HepG2 (cell line): Measurements from ENCODE around the gene ZBTB45. TPM values are rescaled to one million over a fixed set of nuclear protein-coding genes. Genes with fewer than 3 reads are reported as not detected.
A peak's percentile ranks its signal among the peaks of the same experiment; 100 is the strongest.

Source experiments
- FOXJ3 ChIP-seq: sonication (generic); formaldehyde crosslinking; IDR thresholded peaks from 2 replicates; pipeline ENCODE4 v1.4.0; 2020; ENCODE audit warnings: missing genetic modification reagents, mild to moderate bottlenecking, borderline replicate concordance
- FOXK1 ChIP-seq: sonication (generic); formaldehyde crosslinking; IDR thresholded peaks from 2 replicates; pipeline ENCODE4 v1.4.0; 2020; ENCODE audit warnings: low read depth, missing genetic modification reagents, borderline replicate concordance
- HDAC2 ChIP-seq: sonication (generic); formaldehyde crosslinking; IDR thresholded peaks from 2 replicates; pipeline ENCODE4 v1.4.0; 2020; ENCODE audit warnings: missing genetic modification reagents
- SUZ12 ChIP-seq: fragments of 150-350 bp; IDR thresholded peaks from 2 replicates; pipeline ENCODE4 v1.6.1; 2014; ENCODE audit warnings: low read depth, low read length
- ZNF607 ChIP-seq: sonication (generic); formaldehyde crosslinking; IDR thresholded peaks from 2 replicates; pipeline ENCODE4 v1.5.1; 2020; ENCODE audit warnings: missing genetic modification reagents, mild to moderate bottlenecking, borderline replicate concordance
- ZNF737 ChIP-seq: sonication (generic); formaldehyde crosslinking; IDR thresholded peaks from 2 replicates; pipeline ENCODE4 v1.5.0; 2020; ENCODE audit warnings: missing genetic modification reagents, mild to moderate bottlenecking, borderline replicate concordance
- ZSCAN21 ChIP-seq: sonication (generic); formaldehyde crosslinking; IDR thresholded peaks from 2 replicates; pipeline ENCODE4 v1.8.0; 2022; ENCODE audit warnings: mild to moderate bottlenecking, missing genetic modification reagents, moderate library complexity, borderline replicate concordance
- polyA plus RNA-seq, 8 experiments: library from polyadenylated mRNA; depleted of rRNA in 3 of 8; stranded (reverse) in 7 of 8; unstranded in 1 of 8; fragments of >200 nt; fragmentation: Illumina TruSeq in 4 of 8; extraction: Trizol in 4 of 8; gene quantifications; 2 replicates each; pipeline versions ENCODE4 v1.2.1 to v1.2.3, GENCODE V29; 2011 to 2016; ENCODE audit warnings: low read depth in 4 of 8, missing spikeins in 1 of 8, mixed read lengths in 1 of 8; ENCODE audit not compliant: insufficient read depth in 1 of 8
- total RNA-seq, 5 experiments: library from RNA; depleted of rRNA; stranded (reverse); fragments of >200 nt; fragmentation: Illumina TruSeq; extraction: Trizol; gene quantifications; 2 replicates each; pipeline ENCODE4 v1.2.3, GENCODE V29; 2016; ENCODE audit warnings: low read depth in 1 of 5
- TF ChIP-seq, protein P1 (sequence below): IDR thresholded peaks from 2 replicates; pipeline ENCODE4 v1.4.0; 2020; ENCODE audit warnings: mild to moderate bottlenecking, missing genetic modification reagents
- TF ChIP-seq, protein P2 (sequence below): sonication (generic); formaldehyde crosslinking; IDR thresholded peaks from one replicate; pipeline ENCODE4 v1.5.1; 2020; ENCODE audit warnings: mild to moderate bottlenecking, missing genetic modification reagents; ENCODE audit errors: not compliant biosample characterization
- TF ChIP-seq, protein P3 (sequence below): sonication (generic); formaldehyde crosslinking; IDR thresholded peaks from 2 replicates; pipeline ENCODE4 v1.5.0; 2020; ENCODE audit warnings: missing genetic modification reagents, mild to moderate bottlenecking, borderline replicate concordance
- TF ChIP-seq, protein P4 (sequence below): sonication (generic); formaldehyde crosslinking; IDR thresholded peaks from 2 replicates; pipeline ENCODE4 v1.4.0; 2020; ENCODE audit warnings: missing genetic modification reagents

Gene ZBTB45
- total and polyA plus RNA-seq, 2 of the 13 experiments (the other 11 are each of a cell fraction or from before 2014, with no cell fraction given): 3.0 to 3.7 TPM

GRCh38 chr19:58475714-58476497, 43.7 kb downstream of the ZBTB45 start, which contains the start of gene ZNF446 (continued):
- TF ChIP-seq, protein P1, sequence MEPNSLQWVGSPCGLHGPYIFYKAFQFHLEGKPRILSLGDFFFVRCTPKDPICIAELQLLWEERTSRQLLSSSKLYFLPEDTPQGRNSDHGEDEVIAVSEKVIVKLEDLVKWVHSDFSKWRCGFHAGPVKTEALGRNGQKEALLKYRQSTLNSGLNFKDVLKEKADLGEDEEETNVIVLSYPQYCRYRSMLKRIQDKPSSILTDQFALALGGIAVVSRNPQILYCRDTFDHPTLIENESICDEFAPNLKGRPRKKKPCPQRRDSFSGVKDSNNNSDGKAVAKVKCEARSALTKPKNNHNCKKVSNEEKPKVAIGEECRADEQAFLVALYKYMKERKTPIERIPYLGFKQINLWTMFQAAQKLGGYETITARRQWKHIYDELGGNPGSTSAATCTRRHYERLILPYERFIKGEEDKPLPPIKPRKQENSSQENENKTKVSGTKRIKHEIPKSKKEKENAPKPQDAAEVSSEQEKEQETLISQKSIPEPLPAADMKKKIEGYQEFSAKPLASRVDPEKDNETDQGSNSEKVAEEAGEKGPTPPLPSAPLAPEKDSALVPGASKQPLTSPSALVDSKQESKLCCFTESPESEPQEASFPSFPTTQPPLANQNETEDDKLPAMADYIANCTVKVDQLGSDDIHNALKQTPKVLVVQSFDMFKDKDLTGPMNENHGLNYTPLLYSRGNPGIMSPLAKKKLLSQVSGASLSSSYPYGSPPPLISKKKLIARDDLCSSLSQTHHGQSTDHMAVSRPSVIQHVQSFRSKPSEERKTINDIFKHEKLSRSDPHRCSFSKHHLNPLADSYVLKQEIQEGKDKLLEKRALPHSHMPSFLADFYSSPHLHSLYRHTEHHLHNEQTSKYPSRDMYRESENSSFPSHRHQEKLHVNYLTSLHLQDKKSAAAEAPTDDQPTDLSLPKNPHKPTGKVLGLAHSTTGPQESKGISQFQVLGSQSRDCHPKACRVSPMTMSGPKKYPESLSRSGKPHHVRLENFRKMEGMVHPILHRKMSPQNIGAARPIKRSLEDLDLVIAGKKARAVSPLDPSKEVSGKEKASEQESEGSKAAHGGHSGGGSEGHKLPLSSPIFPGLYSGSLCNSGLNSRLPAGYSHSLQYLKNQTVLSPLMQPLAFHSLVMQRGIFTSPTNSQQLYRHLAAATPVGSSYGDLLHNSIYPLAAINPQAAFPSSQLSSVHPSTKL (CRISPR knock-in tag): 0 out of 2 replicates have a peak, but pooled peaks have one; percentile 6
- TF ChIP-seq ZSCAN21 (CRISPR knock-in tag) (peak; percentile 54), ZNF607 (CRISPR knock-in tag) (no peak), FOXK1 (CRISPR knock-in tag) (peak; percentile 44; the same call in 1 of the 2 replicates), HDAC2 (CRISPR knock-in tag) (peak; percentile 36; the same call in 1 of the 2 replicates), SUZ12 (peak; percentile 49; the same call in 1 of the 2 replicates), FOXJ3 (CRISPR knock-in tag) (peak; percentile 70; the same call in 1 of the 2 replicates), ZNF737 (CRISPR knock-in tag) (peak; percentile 64; the same call in 1 of the 2 replicates)
- TF ChIP-seq, protein P2, sequence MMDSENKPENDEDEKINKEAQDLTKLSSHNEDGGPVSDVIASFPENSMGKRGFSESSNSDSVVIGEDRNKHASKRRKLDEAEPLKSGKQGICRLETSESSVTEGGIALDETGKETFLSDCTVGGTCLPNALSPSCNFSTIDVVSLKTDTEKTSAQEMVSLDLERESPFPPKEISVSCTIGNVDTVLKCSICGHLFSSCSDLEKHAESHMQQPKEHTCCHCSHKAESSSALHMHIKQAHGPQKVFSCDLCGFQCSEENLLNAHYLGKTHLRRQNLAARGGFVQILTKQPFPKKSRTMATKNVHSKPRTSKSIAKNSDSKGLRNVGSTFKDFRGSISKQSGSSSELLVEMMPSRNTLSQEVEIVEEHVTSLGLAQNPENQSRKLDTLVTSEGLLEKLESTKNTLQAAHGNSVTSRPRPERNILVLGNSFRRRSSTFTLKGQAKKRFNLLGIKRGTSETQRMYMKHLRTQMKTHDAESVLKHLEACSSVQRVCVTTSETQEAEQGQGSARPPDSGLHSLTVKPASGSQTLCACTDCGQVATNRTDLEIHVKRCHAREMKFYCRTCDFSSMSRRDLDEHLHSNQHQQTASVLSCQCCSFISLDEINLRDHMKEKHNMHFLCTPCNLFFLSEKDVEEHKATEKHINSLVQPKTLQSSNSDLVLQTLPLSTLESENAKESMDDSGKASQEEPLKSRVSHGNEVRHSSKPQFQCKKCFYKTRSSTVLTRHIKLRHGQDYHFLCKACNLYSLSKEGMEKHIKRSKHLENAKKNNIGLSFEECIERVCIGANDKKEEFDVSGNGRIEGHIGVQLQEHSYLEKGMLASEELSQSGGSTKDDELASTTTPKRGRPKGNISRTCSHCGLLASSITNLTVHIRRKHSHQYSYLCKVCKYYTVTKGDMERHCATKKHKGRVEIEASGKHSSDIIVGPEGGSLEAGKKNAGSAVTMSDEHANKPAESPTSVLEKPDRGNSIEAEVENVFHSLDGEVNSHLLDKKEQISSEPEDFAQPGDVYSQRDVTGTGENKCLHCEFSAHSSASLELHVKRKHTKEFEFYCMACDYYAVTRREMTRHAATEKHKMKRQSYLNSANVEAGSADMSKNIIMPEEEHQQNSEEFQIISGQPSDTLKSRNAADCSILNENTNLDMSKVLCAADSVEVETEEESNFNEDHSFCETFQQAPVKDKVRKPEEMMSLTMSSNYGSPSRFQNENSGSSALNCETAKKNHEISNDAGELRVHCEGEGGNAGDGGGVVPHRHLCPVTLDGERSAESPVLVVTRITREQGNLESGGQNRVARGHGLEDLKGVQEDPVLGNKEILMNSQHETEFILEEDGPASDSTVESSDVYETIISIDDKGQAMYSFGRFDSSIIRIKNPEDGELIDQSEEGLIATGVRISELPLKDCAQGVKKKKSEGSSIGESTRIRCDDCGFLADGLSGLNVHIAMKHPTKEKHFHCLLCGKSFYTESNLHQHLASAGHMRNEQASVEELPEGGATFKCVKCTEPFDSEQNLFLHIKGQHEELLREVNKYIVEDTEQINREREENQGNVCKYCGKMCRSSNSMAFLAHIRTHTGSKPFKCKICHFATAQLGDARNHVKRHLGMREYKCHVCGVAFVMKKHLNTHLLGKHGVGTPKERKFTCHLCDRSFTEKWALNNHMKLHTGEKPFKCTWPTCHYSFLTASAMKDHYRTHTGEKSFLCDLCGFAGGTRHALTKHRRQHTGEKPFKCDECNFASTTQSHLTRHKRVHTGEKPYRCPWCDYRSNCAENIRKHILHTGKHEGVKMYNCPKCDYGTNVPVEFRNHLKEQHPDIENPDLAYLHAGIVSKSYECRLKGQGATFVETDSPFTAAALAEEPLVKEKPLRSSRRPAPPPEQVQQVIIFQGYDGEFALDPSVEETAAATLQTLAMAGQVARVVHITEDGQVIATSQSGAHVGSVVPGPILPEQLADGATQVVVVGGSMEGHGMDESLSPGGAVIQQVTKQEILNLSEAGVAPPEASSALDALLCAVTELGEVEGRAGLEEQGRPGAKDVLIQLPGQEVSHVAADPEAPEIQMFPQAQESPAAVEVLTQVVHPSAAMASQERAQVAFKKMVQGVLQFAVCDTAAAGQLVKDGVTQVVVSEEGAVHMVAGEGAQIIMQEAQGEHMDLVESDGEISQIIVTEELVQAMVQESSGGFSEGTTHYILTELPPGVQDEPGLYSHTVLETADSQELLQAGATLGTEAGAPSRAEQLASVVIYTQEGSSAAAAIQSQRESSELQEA: peak; percentile 81
- TF ChIP-seq, protein P3, sequence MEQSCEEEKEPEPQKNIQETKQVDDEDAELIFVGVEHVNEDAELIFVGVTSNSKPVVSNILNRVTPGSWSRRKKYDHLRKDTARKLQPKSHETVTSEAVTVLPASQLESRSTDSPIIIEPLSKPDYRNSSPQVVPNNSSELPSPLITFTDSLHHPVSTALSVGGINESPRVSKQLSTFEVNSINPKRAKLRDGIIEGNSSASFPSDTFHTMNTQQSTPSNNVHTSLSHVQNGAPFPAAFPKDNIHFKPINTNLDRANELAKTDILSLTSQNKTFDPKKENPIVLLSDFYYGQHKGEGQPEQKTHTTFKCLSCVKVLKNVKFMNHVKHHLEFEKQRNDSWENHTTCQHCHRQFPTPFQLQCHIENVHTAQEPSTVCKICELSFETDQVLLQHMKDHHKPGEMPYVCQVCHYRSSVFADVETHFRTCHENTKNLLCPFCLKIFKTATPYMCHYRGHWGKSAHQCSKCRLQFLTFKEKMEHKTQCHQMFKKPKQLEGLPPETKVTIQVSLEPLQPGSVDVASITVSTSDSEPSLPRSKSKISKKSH (CRISPR knock-in tag): no peak
- TF ChIP-seq, protein P4, sequence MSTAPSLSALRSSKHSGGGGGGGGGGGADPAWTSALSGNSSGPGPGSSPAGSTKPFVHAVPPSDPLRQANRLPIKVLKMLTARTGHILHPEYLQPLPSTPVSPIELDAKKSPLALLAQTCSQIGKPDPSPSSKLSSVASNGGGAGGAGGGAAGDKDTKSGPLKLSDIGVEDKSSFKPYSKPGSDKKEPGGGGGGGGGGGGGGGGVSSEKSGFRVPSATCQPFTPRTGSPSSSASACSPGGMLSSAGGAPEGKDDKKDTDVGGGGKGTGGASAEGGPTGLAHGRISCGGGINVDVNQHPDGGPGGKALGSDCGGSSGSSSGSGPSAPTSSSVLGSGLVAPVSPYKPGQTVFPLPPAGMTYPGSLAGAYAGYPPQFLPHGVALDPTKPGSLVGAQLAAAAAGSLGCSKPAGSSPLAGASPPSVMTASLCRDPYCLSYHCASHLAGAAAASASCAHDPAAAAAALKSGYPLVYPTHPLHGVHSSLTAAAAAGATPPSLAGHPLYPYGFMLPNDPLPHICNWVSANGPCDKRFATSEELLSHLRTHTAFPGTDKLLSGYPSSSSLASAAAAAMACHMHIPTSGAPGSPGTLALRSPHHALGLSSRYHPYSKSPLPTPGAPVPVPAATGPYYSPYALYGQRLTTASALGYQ: peak; percentile 65; the same call in 1 of the 2 replicates
